NT2/D1 (cell line): ENCODE results near the gene GPR183.

Experiments
- DNase-seq: peaks from one replicate; pipeline ENCODE4 v3.0.0-alpha.2; 2011; ENCODE audit warnings: low read depth, low spot score
- H3K27me3 ChIP-seq: 2 replicates; pipeline ENCODE4 v1.6.0; 2011; ENCODE audit warnings: mild to moderate bottlenecking; ENCODE audit not compliant: insufficient read length, insufficient read depth
- H3K36me3 ChIP-seq: 2 replicates; pipeline ENCODE4 v1.6.1; 2011; ENCODE audit warnings: mild to moderate bottlenecking, low read length, mixed read lengths; ENCODE audit not compliant: insufficient read depth, insufficient read length
- H3K4me1 ChIP-seq: 2 replicates; pipeline ENCODE4 v1.5.1; 2011; ENCODE audit not compliant: insufficient read depth, insufficient read length
- H3K4me3 ChIP-seq: 2 replicates; pipeline ENCODE4 v1.5.1; 2011; ENCODE audit warnings: low read depth; ENCODE audit not compliant: insufficient read length
- H3K9ac ChIP-seq: 2 replicates; pipeline ENCODE4 v1.6.0; 2011; ENCODE audit warnings: low read depth; ENCODE audit not compliant: insufficient read length
- H3K9me3 ChIP-seq: 2 replicates; pipeline ENCODE4 v1.5.1; 2011; ENCODE audit warnings: mild to moderate bottlenecking, low read length; ENCODE audit not compliant: insufficient read depth
- SUZ12 ChIP-seq: IDR thresholded peaks from 2 replicates; pipeline ENCODE4 v1.6.1; 2011; ENCODE audit not compliant: insufficient read length, insufficient read depth; ENCODE audit errors: extremely low read depth
- YY1 ChIP-seq: IDR thresholded peaks from 2 replicates; pipeline ENCODE4 v1.6.1; 2011; ENCODE audit not compliant: insufficient read length, insufficient read depth
- ZNF274 ChIP-seq: IDR thresholded peaks from 2 replicates; pipeline ENCODE4 v1.6.1; 2011; ENCODE audit warnings: mild to moderate bottlenecking, low read depth, low read length

GPR183 gene

GRCh38 chr13:99289674-99290337, 17.4 kb downstream of the GPR183 start:
- Histone ChIP-seq H3K36me3 (peaks cover 8% of the 10 kb centered on the region), H3K9ac (no peak overlapping the region), H3K9me3 (no peaks in the 10 kb centered on the region), H3K4me1 (no peaks in the 10 kb centered on the region), H3K27me3 (no peaks in the 10 kb centered on the region), H3K4me3 (no peak overlapping the region)
- no peak for DNase-seq
- TF ChIP-seq SUZ12, result no peak
- TF ChIP-seq ZNF274, result no peak
- TF ChIP-seq YY1, result no peak

DNA sequence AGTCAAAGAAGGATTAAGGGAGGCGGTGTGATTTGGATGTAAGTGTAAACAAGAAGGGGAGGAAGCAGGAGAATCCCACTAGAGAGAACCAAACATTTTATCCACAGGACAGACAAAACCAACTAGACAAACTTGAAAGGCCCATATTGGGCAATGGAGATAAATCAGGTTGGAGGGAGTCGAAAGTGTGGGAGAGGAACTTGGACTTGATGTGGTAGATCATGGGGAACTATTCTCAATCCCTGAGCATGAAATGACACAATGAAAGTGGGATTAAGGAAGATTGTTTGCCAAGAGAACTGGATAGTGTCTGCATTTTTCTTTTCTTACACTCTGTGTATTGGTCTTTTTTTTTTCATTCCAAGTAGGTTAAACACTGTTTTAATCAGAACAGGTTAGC, 17.9 kb downstream of the GPR183 start:
- Histone ChIP-seq H3K4me3 (no peak overlapping the region), H3K4me1 (no peaks in the 10 kb centered on the region), H3K27me3 (no peaks in the 10 kb centered on the region), H3K36me3 (peaks cover 7% of the 10 kb centered on the region), H3K9me3 (no peaks in the 10 kb centered on the region), H3K9ac (no peak overlapping the region)
- no peak for DNase-seq
- TF ChIP-seq SUZ12, result no peak
- TF ChIP-seq ZNF274, result no peak
- no peak for TF ChIP-seq YY1

- Histone ChIP-seq H3K4me3 (no peak overlapping the region), H3K27me3 (no peaks in the 10 kb centered on the region), H3K4me1 (no peaks in the 10 kb centered on the region), H3K9ac (no peak overlapping the region), H3K36me3 (peaks cover 4% of the 10 kb centered on the region), H3K9me3 (no peaks in the 10 kb centered on the region)
- DNase-seq, result no peak
- no peak for TF ChIP-seq ZNF274
- TF ChIP-seq SUZ12, result no peak
- no peak for TF ChIP-seq YY1
Measured at GRCh38 chr13:99288089-99288488, 19.1 kb downstream of the GPR183 start.

- TF ChIP-seq ZNF274, result no peak
- no peak for TF ChIP-seq YY1
- TF ChIP-seq SUZ12, result no peak
- H3K4me1 ChIP-seq, result no peaks in the 10 kb centered on the region
Measured at GRCh38 chr13:99287551-99287950, 19.6 kb downstream of the GPR183 start.

DNA sequence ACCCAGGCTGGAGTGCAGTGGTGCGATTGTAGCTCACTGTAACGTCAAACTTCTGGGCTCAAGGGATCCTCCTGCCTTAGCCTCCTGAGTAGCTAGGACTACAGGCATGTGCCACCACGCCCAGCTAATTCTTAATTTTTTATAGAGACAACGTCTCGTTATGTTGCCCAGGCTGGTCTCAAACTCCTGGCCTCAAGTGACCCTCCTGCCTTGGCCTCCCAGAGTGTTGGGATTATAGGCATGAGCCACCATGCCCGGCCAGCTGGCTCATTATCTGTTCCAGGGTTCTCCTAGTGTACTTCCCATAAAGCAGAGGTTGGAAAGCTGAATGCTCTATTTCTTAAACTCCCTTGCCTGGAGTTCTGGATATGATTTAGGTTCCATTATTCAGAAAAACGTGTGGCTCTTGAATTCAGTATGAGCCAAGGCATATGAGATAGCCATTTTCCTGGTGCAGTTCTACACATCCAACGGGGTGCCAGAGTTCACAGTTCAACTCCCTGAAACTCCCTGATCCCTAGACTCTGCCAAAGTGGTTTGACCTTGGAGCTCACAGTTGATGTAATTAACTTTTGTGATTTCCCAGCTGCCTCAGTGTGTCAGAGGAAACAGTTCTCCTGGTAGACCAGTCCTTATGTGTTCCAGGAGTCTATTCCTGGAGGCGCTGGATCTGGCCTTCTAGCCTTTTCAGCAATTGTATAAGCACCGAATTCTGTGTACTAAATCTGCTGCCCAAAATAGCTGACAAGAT, 21.6 kb downstream of the GPR183 start:
- Histone ChIP-seq H3K9ac (no peak overlapping the region), H3K4me3 (no peak overlapping the region), H3K4me1 (no peaks in the 10 kb centered on the region), H3K36me3 (peaks cover 3% of the 10 kb centered on the region), H3K27me3 (no peaks in the 10 kb centered on the region), H3K9me3 (no peaks in the 10 kb centered on the region)
- no peak for DNase-seq
- TF ChIP-seq SUZ12 (no peak), YY1 (no peak)

More at GRCh38 chr13:99287551-99287950, 19.6 kb downstream of the GPR183 start:
- Histone ChIP-seq H3K9ac (no peak overlapping the region), H3K4me3 (no peak overlapping the region), H3K9me3 (no peaks in the 10 kb centered on the region), H3K36me3 (peaks cover 3% of the 10 kb centered on the region), H3K27me3 (no peaks in the 10 kb centered on the region)
- no peak for DNase-seq

DNA sequence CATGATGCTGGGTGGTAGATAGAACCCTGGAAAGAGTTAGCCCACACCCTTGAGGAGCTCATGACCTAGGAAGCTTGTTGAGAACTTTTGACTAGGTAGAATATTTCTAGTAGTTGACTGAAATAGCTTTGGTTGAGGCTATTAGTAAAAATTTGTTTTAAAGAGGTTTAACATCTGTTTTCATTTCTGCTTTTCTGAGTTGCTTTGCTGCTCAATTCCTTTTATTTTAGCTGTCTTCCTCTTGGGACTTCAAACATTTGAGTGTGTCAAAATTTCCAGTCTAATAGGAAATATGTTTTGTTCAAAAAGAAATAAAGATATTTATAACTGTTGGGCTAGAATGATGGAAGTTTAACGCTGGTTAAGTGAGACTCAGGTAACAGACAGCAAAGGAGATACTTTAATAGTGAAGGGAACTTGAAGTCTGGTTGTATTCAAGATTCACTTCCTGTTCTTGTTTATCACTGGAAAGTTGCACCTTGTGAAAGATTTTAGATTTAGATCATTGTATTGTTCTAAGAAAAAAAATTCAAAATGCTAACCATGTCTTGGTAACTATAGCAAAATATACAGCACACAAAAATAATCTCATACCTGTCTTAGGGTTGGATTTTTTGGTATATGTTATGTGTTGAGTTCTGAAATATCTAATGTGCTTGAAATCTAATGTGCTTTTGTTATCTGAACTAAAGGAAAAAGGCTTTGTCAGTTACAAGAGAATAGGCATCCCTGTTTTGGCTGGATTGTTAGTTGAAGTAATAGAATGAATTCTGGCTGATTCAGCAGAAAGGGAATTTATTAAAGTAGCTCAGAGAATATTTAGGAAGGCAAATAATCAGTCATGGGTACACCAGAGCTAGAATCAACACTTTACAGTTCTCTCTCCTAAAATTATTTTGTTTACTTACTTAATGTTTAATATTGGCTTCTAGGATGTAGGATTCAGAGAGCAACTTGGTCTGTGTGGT, 24.7 kb downstream of the GPR183 start:
- Histone ChIP-seq H3K4me1 (no peaks in the 10 kb centered on the region), H3K36me3 (peaks cover 4% of the 10 kb centered on the region), H3K9ac (no peak overlapping the region), H3K9me3 (no peaks in the 10 kb centered on the region), H3K27me3 (no peaks in the 10 kb centered on the region), H3K4me3 (no peak overlapping the region)
- TF ChIP-seq YY1, result no peak
- no peak for TF ChIP-seq ZNF274
- TF ChIP-seq SUZ12, result no peak
- DNase-seq, result no peak
